IPS DF 4.7 (cell line): ENCODE measurements around the gene SYF2.

Experiments
- DNase-seq: peaks from one replicate; pipeline ENCODE4 v3.0.0-alpha.2; 2013; ENCODE audit warnings: low spot score; ENCODE audit errors: extremely low read depth

The SYF2 gene

DNA sequence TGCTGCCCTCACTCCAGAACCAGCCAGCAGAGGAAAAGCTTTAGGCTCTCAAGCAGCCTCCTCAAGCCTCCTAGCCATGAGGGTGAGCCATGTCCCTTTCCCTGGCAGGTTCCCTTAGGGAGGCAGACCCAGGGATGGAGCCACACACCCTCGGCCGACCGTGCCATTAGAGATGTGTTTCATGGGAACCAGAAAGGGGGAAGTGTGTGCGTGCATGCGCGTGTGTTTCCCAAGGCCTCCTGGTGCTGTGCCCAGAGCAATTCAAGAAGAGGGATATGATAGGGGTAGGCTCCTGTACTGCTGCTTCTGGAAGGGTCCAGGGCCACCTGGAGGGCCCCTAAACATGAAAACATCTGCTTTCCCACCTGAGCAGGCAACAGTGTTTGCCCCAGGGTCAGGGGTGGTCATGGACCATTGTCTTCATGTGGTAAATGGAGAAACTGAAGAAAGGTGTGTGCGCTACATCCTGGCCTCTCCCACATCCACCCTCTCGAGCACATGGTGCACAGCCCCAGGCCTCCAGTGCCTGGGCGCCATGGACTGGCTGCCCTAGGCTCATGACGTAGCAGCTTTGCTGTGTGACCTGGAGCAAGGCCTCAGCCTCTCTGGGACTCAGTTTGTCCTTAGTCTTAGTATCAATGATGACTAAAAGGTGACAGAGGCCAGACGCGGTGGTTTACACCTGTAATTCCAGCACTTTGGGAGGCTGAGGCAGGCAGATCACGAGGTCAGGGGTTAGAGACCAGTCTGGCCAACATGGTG, 48.1 kb downstream of the SYF2 start:
- no peak for DNase-seq

DNA sequence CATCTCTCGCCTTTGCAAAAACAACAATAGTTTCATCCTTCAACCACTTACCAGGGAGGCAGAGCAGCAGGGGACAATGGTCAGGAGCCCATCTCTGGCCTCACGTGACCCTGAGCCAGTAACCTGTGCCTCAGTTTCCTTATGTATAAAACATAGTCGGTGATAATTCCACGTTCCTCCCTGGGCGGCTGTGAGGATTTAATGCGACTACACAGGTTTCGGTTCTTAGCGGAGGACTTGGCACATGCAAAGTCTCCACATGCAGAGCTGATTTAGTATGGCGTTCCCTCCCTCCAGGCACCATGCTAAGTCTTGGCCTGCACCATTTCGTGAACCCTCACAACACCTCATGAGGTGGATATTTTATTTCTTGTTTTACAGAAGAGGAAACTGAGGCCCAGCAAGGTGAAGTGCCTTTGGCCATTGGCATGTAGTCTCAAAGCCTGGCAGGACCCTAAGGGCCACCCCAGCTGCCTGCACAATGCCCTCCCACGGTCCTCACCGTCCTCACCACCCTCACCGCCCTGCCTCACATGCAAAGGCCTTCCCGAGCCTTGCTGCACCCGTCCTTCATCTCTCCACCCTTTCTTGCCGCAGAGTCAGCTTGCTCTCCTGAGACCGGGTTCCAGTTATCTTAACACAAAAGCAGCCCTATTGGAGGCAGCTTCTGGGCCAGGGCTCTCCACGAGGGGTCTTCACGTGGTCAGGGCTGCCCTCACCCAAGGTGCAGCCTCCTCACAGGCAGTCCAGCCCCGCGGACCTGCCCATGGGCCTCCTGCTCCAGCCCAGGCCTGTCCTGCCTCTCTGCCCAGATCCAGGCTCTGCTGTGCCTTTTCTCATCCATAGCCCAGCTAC, 48.9 kb downstream of the SYF2 start:
- DNase-seq: no peak

DNA sequence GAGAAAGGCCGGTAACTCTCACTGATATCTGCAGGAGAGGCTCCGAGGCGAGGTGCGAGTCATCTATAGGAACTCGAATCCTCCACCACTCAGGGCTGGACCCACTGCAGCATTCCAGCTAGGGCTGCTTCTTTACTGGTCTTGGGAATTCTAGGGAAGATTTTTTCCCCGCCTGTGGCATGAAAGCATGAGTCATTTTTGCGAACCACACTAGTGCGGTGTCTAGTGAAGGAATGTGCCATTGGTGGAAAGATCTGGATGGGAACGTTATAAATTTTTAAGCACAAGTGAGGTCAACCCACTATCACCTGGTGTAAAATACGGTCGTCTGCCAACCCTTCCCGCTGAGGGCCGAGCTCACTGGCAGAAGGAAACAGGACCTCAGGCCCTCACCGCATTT, 49.7 kb downstream of the SYF2 start:
- no peak for DNase-seq

DNA sequence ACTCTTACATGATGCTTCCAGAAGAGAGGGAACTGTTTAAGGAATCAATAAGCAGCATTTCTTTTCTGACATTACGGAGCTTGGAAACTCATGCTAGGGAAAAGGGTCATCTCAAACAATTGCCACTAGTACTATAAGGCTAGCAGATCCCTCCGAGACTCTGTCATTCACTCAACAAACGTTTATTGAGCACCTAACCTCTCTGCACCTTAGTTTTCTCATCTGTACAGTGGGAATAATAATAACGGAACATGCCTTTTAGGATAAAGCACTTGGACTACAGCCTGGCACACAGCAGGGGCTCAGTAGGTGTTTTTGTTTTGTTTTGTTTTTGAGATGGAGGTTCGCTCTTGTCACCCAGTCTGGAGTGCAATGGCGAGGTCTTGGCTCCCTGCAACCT, 51.3 kb downstream of the SYF2 start:
- DNase-seq: no peak

DNA sequence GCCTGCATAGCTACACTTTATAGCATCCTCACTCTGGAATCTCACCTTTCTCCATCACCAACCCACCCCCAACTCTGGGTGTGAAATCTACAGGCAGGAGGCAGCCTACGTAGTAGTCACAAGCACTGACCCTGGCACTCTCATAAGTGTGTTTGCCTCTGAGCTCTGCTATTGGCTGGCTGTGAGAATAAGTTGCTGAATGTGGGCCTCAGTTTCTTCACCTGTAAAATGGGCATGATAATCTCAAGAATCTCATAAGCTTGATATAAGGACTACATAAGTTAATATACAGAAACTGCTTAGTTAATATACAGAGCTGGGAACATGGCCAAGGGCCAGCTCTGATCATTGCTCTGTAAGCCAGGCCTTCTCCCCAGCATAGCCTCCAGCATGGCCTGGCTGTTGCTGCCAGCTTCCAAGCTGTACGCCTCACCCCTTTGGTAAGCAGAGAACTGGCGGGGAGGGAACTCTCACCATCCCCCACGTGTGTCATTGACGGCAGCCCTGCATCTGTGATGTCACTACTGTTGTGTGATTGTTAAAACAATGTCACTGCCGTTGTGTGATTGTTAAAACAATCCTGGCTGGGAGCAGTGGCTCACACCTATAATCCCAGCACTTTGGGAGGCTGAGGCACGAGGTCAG, 53.3 kb downstream of the SYF2 start:
- DNase-seq: no peak

DNA sequence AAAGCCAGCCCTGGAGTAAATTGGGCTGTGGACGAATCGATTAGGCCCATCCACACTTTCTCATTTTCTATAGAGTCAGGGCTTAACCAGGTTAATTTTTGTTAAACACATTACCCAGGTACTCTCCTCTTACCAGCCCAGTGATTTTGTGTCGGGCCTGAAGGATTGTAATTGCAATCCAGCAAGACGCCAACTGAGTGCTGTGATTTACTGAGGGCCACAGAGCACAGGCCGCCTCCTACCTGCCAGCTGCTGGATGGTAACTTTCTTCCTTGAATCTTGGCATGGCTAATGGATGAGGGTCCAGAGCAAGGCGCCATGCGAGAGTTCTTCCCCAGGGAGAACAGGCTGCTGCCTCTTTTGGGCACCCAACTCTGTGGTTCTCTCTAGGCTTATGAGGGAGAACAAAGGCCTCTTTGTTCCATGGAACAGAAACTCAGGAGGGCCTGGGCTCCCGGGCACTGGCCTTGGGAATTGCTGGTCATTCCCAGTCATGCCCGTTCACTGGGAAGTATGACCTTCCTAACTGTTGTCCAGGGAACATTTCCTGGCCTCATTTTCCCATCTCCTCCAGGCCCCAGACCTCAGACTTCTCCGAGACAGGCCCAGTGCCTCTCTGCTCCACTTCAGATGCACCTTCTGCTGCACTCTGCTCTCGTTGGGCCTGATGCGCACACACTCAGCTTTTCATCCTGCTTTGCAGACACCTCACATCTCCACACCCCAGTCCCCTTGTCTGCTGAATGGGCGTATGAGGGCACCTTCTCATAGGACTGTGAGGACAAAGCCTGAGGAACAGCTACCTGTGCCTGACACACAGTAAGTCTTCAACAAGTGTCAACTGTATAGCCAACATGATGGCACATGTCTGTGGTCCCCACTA, 57.3 kb downstream of the SYF2 start:
- no peak for DNase-seq

DNA sequence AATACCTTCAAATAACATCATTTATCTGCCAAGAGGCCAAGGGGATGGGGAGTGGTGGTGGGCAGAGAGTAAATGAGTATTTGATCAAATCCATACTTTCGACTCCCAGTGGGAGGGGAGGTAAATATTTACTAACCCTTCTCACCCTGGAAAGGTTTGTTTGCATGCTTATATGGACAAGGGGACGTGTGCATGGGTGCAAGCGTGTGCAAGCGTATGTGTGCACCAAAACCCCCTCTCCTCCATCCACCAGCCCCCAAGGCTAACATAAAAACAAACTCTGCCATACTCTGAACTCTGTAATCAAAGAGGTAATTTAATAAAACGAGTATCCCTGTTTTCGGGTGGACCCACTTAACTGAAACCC, 58.0 kb downstream of the SYF2 start:
- DNase-seq: no peak

DNA sequence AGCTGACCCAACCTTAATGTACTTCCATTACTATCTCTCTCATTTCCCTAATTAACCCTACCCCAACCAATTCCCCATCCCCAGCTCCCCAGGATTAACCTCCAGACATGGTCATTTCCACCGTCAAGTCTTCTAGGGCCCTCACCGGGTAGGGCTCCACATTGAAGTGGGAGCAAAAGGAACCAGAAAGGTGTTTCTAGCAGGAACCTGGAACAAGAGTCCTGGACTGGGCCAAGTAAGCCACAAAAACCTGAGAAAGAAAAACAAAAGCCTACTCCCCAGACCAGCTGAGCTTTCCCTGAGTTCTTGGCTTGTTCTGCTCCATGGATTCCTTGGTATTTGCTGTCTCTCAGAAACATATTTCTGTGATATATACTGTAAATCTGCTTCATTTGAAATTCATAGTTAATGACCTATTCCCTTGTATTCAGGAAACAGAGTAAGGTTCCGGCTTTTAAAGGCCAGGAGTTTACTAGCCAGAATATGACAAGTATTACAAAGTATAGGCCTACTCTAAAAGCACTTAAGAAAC, 58.4 kb downstream of the SYF2 start:
- no peak for DNase-seq
